Bronchial epithelial cell (primary cell): ENCODE measurements around the gene ADAM8. TPM values are rescaled to one million over a fixed set of nuclear protein-coding genes. Genes with fewer than 3 reads are reported as not detected.
"Not testable (repeated sequence)": the region's sequence is repeated elsewhere in the genome, so short reads cannot be mapped to it uniquely, and the experiment has no call there.

Experiments used
- DNase-seq: peaks from one replicate; pipeline ENCODE4 v3.0.0-alpha.2; 2010; ENCODE audit warnings: low read depth
- FAIRE-seq: peaks from 2 replicates; lab custom pipeline; 2011; peaks lifted over from hg19 to GRCh38; lab: Jason Lieb, UNC
- H3K27me3 ChIP-seq: 2 replicates; pipeline ENCODE4 v1.5.1; 2011; ENCODE audit warnings: low read length; ENCODE audit not compliant: control insufficient read depth, insufficient read depth
- H3K36me3 ChIP-seq: 2 replicates; pipeline ENCODE4 v1.5.1; 2011; ENCODE audit warnings: low read length; ENCODE audit not compliant: control insufficient read depth, insufficient read depth
- H3K4me3 ChIP-seq: 2 replicates; pipeline ENCODE4 v1.5.1; 2011; ENCODE audit warnings: mild to moderate bottlenecking, low read depth, low read length, control low read depth
- CTCF ChIP-seq: IDR thresholded peaks from 2 replicates; pipeline ENCODE4 v1.5.1; 2011; ENCODE audit warnings: mild to moderate bottlenecking, moderate library complexity, low read length, control low read depth, inconsistent platforms; ENCODE audit not compliant: insufficient read depth, severe bottlenecking
- total RNA-seq: library from RNA; depleted of rRNA; stranded (reverse); fragments of >200 nt; gene quantifications from 2 replicates; pipeline ENCODE4 v1.2.1, GENCODE V29; 2014

Gene ADAM8
- total RNA-seq, 1 donor from 2014 or later = 34.2 TPM

- Histone ChIP-seq H3K36me3 (peaks cover 17% of the 10 kb centered on the region), H3K4me3 (no peak overlapping the region), H3K27me3 (no peaks in the 10 kb centered on the region)
- FAIRE-seq = no peak
- DNase-seq = no peak
- no peak for TF ChIP-seq CTCF
Measured at GRCh38 chr10:133266056-133266795, 10.4 kb downstream of the ADAM8 start.

GRCh38 chr10:133265052-133265451, 11.6 kb downstream of the ADAM8 start:
- H3K36me3 ChIP-seq = peaks cover 13% of the 10 kb centered on the region
- not testable (repeated sequence) for H3K27me3 ChIP-seq, DNase-seq, H3K4me3 ChIP-seq, FAIRE-seq

GRCh38 chr10:133264461-133264860, 12.2 kb downstream of the ADAM8 start:
- TF ChIP-seq CTCF = no peak
- no peak overlapping the region for H3K4me3 ChIP-seq
- peak; percentile 62 for FAIRE-seq
- H3K27me3 ChIP-seq = no peaks in the 10 kb centered on the region
- peaks cover 13% of the 10 kb centered on the region for H3K36me3 ChIP-seq
- no peak for DNase-seq

- Histone ChIP-seq H3K27me3 (no peaks in the 10 kb centered on the region), H3K36me3 (peaks cover 6% of the 10 kb centered on the region), H3K4me3 (no peak overlapping the region)
- DNase-seq (no peak), FAIRE-seq (no peak)
- TF ChIP-seq CTCF = no peak
Measured at GRCh38 chr10:133263674-133264073, 13.0 kb downstream of the ADAM8 start.

GRCh38 chr10:133262696-133263095, 14.0 kb downstream of the ADAM8 start:
- Histone ChIP-seq H3K4me3 (no peak overlapping the region), H3K36me3 (peaks cover 3% of the 10 kb centered on the region), H3K27me3 (no peaks in the 10 kb centered on the region)
- no peak for FAIRE-seq
- DNase-seq = no peak
- no peak for TF ChIP-seq CTCF

- DNase-seq (peak; percentile 43), FAIRE-seq (no peak)
- Histone ChIP-seq H3K27me3 (no peaks in the 10 kb centered on the region), H3K4me3 (peak overlapping the region; percentile 55), H3K36me3 (no peaks in the 10 kb centered on the region)
- TF ChIP-seq CTCF = no peak
Measured at GRCh38 chr10:133261726-133262325, 14.8 kb downstream of the ADAM8 start.
